ENCODE data around the gene ANKRD40. TPM values are rescaled to one million over a fixed set of nuclear protein-coding genes. Genes with fewer than 3 reads are reported as not detected.

The ANKRD40 gene
- total and polyA plus RNA-seq, 10 donors: 6.8 to 54.6 (median 41.0) TPM

DNA sequence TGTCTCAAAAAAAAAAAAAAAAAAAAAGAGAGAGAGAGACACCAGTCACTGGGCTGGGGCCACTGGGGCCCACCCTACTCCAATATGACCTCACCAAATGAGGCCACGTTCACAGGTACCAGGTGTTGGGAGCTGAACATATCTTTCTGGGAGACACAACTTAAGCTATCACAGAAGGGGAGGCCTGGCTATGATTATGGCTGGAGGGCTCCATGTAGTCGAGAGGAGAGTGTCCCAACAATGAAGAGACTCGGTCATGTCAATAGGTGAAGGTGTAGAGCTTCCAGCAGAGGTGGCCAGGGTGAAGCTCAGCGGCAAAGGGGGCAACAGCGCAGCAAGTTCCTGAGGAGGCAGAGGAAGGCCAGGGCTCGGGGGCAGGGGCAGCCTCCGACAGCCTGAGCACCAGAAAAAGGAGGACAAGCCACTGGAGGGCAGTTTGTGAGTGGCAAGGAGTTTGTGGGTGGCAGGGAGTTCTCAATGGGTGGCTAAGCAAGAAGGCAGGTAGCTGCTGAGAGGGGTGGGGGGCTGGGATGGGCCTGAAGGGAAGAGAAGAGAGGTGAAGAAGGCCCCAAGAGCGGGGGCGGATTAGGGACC, 45.0 kb downstream of the ANKRD40 start:
- intact Hi-C loops (cut with DNase I; ENCODE audit: low total_unique reads): no loop called here
- H3K4me3 ChIP-seq: no peak overlapping the region
- H3K9me3 ChIP-seq: no peaks in the 10 kb centered on the region
- H3K36me3 ChIP-seq: no peaks in the 10 kb centered on the region
- peaks cover 9 to 60% (median 38%) of the 10 kb centered on the region in 6 donors for H3K4me1 ChIP-seq
- DNase-seq: no peak
- TF ChIP-seq POLR2AphosphoS5 (IDR thresholded peaks at IDR 0.05): no peak
- TF ChIP-seq, protein P1, sequence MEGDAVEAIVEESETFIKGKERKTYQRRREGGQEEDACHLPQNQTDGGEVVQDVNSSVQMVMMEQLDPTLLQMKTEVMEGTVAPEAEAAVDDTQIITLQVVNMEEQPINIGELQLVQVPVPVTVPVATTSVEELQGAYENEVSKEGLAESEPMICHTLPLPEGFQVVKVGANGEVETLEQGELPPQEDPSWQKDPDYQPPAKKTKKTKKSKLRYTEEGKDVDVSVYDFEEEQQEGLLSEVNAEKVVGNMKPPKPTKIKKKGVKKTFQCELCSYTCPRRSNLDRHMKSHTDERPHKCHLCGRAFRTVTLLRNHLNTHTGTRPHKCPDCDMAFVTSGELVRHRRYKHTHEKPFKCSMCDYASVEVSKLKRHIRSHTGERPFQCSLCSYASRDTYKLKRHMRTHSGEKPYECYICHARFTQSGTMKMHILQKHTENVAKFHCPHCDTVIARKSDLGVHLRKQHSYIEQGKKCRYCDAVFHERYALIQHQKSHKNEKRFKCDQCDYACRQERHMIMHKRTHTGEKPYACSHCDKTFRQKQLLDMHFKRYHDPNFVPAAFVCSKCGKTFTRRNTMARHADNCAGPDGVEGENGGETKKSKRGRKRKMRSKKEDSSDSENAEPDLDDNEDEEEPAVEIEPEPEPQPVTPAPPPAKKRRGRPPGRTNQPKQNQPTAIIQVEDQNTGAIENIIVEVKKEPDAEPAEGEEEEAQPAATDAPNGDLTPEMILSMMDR (IDR thresholded peaks at IDR 0.05 in 8 of 11, conservative IDR thresholded peaks at IDR 0.05 in 3 of 11): no peak
- TF ChIP-seq POLR2A (IDR thresholded peaks at IDR 0.05): no peak
- WGBS, 5 donors: 89 to 95% (median 91%) methylated on average over 9 of the region's 9 CpGs
- H3K27me3 ChIP-seq (replicated peaks in 1 of 7): no peaks in the 10 kb centered on the region
- H3K27ac ChIP-seq: peak overlapping the region in 1 of 8 donors; percentile 85

DNA sequence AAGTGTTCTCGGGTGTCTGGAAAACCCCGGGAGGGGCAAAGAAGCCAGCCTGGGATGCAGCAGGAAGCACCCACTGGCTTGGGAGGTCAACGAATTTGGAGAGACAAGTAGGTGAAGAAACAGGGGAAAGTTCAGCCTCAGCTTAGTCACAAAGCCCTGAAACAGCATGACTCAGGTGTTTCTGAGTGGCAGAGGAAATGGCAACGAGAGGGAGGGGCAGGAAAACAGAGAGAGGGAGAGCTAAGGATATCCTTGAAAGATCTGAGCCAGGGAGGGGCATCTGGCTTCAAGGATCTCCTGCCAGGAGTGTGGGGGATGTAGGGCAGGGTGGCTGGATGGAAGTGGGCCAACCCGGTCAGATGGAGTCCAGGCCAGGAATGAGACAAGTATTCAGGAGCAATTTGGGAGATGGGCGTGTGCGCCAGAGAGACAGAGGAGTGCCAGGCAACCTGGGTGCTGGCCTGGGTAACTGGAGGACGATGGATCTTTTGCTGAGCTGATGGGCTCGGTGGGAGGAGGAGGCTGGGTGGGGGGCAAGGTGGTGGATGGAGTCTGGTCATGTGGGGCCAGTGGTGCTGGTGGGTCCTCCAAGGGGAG, 45.8 kb downstream of the ANKRD40 start:
- Histone ChIP-seq H3K9me3 (no peaks in the 10 kb centered on the region), H3K4me3 (no peak overlapping the region), H3K36me3 (no peaks in the 10 kb centered on the region), H3K27ac (peak overlapping the region in 5 of 8 donors; percentile 46 to 85 (median 77)), H3K4me1 (peaks cover 9 to 57% (median 37%) of the 10 kb centered on the region in 6 donors), H3K27me3 (replicated peaks in 1 of 7) (no peaks in the 10 kb centered on the region)
- WGBS, 5 donors: 31 to 37% (median 33%) methylated on average over 9 of the region's 9 CpGs
- TF ChIP-seq POLR2AphosphoS5 (IDR thresholded peaks at IDR 0.05): peak in 2 of 3 donors; percentile 52 to 79
- no peak for TF ChIP-seq POLR2A (IDR thresholded peaks at IDR 0.05)
- TF ChIP-seq, protein P1 (IDR thresholded peaks at IDR 0.05 in 8 of 11, conservative IDR thresholded peaks at IDR 0.05 in 3 of 11): no peak
- intact Hi-C loops (cut with DNase I; ENCODE audit: low total_unique reads): no loop called here
- no peak for DNase-seq

DNA sequence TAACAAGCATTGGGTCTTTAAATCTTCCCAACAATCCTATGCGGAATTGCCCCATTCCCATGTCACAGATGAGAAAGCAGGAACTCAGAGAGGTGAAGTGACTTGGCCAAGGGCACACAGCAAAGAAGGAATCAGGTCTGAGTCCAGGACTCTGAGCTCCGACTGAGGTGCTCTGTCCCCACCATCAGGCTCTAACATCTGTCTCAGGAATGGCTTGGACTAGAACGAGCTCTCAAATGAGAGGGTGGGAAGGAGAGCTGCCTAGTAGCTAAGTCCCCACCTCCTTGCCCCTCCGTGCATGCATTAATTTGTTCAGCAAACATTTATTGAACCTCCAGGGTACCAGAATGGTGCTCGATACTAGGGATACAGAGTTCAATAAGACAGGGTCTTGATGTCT, 46.4 kb downstream of the ANKRD40 start:
- peak overlapping the region; percentile 29 to 85 (median 72) for H3K27ac ChIP-seq
- no peaks in the 10 kb centered on the region for H3K27me3 ChIP-seq (replicated peaks in 1 of 7)
- 61 to 77% (median 66%) methylated on average over 5 of the region's 5 CpGs for WGBS, 5 donors
- TF ChIP-seq, protein P1 (IDR thresholded peaks at IDR 0.05 in 8 of 11, conservative IDR thresholded peaks at IDR 0.05 in 3 of 11): no peak
- TF ChIP-seq POLR2AphosphoS5 (IDR thresholded peaks at IDR 0.05) (no peak), POLR2A (IDR thresholded peaks at IDR 0.05) (no peak)
- no peaks in the 10 kb centered on the region for H3K9me3 ChIP-seq
- intact Hi-C loops (cut with DNase I; ENCODE audit: low total_unique reads): no loop called here
- DNase-seq: no peak
- no peaks in the 10 kb centered on the region for H3K36me3 ChIP-seq
- no peak overlapping the region for H3K4me3 ChIP-seq
- H3K4me1 ChIP-seq: peaks cover 9 to 57% (median 37%) of the 10 kb centered on the region in 6 donors

DNA sequence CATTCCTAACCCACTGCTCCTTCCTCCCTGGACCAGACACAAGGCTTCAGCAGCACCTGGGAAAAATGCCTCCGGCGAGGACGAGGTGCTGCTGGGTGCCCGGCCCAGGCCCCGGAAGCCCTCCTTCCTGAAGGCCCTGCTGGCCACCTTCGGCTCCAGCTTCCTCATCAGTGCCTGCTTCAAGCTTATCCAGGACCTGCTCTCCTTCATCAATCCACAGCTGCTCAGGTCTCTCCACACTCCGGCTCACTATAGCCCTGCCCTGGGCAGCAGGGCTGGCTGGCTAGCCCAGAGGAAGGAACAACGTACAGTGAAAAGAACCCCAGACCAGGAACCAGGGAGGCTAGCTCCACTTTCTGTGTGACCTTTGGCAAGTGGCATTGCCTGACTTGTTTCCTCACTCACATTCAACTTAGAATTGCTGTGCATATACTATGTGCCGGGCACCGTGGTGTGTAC, 46.8 kb downstream of the ANKRD40 start:
- Histone ChIP-seq H3K27me3 (replicated peaks in 1 of 7) (no peaks in the 10 kb centered on the region), H3K36me3 (no peaks in the 10 kb centered on the region), H3K4me3 (no peak overlapping the region), H3K9me3 (no peaks in the 10 kb centered on the region), H3K27ac (peak overlapping the region; percentile 29 to 85 (median 72)), H3K4me1 (peaks cover 9 to 57% (median 37%) of the 10 kb centered on the region in 6 donors)
- intact Hi-C loops (cut with DNase I; ENCODE audit: low total_unique reads): no loop called here
- no peak for DNase-seq
- TF ChIP-seq POLR2A (IDR thresholded peaks at IDR 0.05) (no peak), POLR2AphosphoS5 (IDR thresholded peaks at IDR 0.05) (no peak)
- TF ChIP-seq, protein P1 (IDR thresholded peaks at IDR 0.05 in 8 of 11, conservative IDR thresholded peaks at IDR 0.05 in 3 of 11): no peak
- WGBS, 5 donors: 41 to 73% (median 51%) methylated on average over 9 to 10 of the region's 10 CpGs
